IPS DF 4.7 (cell line): ENCODE data around the gene NLRP3.

Source experiments
- DNase-seq: peaks from one replicate; pipeline ENCODE4 v3.0.0-alpha.2; 2013; ENCODE audit warnings: low spot score; ENCODE audit errors: extremely low read depth

NLRP3 gene

DNA sequence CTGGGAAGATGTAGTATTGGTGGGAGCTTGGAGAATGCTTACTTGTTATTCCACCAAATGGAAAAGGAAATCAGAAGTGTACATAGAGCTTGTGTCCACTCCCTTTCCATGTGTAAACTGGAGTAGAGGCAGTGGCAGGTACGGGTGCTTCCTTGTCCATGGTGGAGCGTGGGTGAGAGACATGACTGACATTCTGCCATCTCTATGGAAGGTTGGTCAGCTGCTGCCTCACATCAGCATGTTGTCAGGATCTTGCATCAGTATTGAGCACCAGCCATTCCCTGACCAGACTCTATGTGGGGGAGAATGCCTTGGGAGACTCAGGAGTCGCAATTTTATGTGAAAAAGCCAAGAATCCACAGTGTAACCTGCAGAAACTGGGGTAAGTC lies 19.8 kb downstream of the NLRP3 start:
- no peak for DNase-seq

DNA sequence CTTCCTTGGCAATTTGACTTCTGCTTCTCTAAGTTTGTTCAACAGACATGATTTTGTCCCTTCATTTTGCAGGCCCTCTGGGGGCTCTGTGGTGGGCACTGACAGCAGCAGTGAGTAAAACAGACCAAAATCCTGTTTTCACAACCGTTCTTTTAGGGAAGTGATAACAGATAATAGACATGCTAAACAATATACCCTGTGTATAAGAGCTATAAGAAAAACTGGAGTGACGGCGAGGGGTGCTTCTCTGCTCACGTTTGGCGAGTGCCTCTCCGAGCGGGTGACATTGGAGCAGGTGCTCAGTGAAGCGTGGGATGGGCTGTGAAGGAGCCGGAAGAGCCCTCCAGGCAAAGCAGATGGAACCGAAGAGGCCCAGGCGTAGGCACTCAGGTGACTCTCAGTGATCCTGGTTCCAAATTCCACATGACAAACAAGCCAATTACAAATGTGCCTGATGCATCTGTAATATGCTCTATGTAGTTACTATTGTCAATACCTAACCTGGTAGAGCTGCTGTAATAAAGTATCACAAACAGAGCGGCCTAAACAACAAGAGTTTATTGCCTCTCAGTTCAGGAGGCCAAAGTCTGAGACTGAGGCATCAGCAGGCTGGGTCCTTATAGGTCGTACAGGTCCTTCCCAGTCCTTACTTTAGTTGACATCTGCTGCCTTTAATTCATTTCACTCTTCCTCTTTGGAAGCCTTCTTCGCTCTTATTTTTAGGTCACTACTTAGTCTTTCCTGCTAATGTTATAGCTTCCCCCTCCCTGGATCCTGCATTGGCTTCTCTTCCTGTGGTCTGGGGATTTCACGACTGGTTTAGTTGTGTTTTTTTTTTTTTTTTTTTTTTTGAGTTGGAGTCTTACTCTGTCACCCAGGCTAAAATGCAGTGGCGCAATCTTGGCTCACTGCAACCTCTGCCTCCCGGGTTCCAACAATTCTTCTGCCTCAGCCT lies 21.9 kb downstream of the NLRP3 start:
- DNase-seq: no peak

DNA sequence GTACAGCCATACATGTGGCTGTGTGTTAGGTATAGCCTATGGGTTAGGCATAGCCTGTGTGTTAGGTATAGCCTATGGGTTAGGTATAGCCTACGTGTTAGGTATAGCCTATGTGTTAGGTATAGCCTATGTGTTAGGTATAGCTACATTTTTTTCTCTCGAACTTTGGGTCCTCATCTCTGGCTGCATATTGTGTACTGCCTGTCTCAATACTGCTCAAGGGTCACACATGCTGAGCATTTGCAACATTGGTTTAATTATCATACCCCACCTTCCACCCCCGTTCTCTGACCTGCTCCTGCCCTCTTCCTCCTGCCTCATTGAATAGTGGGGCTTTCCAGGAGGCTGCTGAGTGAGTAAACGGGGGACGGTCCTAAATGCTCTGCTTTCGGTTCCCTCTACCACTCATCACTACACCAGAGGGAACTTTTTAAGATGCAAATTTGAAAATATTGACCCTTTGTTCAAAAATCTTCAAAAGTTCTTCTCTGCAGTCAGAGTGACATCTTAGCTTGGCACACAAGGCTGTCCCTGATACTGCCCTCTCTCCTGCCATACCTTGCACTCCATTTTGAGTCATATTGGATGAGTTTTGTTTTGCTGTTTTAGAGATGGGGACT lies 24.1 kb downstream of the NLRP3 start:
- DNase-seq: no peak

GRCh38 chr1:247441606-247442005 lies 25.6 kb downstream of the NLRP3 start:
- DNase-seq: no peak

DNA sequence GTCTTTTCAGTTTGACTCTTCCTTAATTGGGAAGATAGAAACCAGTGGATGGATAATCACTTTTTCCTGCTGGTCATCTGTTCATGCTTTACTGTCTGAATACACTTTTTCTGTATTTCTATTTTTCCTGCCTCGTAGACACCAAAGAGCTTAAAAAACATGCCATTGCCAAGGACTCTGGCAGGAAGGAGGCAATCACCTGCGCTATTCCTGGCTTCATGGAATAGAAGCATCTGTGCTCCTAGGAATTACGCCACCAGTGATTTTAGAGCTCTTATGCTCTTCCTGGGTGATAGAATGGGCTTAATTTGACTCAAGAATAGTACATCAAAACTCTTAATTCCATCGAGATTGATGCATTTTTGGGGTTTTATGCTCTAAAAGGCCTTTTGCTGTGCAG lies 26.2 kb downstream of the NLRP3 start:
- DNase-seq: no peak

GRCh38 chr1:247443641-247444040 lies 27.7 kb downstream of the NLRP3 start:
- DNase-seq: no peak

GRCh38 chr1:247444571-247444970 lies 28.6 kb downstream of the NLRP3 start:
- DNase-seq: no peak

DNA sequence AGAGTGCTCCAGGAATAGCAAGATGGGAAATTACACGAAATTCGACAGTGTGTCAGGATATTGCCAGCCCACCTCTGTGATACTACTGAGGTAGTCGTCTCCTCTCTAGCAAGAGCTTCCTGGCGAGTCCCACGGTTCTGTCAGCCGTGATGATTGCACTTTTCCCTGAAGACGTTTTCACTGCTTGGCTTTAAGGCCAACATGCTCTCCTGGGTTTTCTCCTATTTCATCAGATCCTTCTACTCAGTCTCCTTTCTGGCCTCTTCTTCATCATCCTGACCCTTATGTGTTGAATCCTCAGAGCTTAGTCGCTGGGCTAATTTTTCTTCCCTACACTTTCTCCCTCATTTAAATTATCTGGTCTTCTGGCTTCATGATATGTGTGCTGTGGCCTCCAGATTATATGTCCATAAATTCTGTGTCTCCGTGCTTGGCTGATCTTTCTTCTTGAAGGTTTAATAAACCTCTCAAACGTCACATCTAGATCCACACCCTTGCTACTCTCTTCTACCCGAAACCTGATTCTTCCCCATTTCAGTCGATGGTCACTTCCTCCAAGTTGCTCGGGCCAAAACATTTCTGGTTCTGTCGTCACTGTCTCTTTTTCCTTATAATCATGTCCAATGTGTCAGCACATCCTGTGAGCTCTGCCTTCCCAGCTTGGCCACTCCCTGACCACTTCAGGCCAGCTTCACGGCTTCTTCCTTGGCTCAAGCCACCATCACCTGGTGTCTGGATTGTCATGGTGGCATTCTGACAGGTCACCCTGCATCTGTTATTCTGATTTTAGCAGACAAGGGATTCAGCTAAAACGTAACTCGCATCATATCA lies 29.8 kb downstream of the NLRP3 start:
- DNase-seq: no peak

DNA sequence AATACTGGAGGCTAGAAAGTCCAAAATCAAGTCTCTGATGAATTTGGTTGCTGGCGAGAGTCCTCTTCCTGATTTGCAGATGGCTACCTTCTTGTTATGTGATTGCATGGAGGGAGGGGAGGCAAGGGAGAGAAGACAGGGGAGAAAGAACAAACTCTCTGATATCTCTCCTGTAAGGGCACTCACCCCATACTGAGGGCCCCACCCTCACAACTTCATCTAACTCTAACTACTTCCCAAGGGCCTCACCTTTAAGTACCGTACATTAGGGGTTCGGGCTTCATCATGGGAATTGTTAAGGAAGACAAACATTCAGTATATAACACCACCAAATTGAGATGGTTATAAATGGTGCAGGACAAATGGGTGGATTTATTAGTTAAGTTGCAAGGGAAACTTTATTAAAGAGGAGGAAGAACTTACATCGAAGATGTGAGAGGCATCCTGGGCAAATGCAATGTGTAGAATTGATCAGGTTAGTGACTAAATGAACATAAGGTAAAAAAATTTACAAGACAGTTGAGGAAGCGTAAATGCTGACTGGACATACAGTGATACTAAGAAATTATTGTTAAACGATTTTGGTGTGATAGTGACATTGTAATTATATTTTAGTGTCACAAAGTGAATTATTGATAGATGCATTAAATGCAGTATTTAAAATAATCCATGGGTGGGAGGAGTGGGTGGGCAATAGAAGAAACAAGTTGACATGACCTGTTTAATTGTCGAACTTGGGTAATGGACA lies 31.4 kb downstream of the NLRP3 start:
- no peak for DNase-seq

GRCh38 chr1:247448107-247448791 lies 32.3 kb downstream of the NLRP3 start:
- DNase-seq: peak; percentile 41

DNA sequence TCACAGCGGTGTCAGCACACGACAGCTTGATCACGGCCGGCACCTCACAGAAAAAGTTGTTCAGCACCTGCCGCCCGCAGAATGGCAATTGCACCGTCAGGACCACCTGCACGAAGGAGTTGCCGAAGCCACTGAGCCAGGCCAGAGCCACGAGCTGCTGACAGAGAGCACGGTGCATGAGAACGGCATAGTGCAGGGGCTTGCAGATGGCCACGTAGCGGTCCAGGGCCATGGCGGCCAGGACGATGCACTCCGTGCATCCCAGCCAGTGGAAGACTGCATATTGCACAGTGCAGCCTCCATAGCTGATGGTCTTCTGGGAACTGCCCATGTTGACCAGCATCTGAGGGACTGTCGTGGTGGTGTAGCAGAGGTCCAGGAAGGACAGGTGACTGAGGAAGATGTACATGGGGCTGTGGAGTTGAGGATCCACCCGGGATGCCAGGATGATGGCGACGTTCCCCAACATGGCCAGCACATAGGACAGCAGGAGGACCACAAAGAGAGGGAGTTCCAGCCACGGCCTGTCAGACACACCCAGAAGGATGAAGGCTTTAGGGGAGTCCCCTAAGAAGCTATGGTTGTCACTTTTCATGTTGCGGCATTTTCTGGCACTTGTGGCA lies 35.5 kb downstream of the NLRP3 start:
- DNase-seq: no peak

GRCh38 chr1:247452447-247453039 lies 36.6 kb downstream of the NLRP3 start:
- no peak for DNase-seq

DNA sequence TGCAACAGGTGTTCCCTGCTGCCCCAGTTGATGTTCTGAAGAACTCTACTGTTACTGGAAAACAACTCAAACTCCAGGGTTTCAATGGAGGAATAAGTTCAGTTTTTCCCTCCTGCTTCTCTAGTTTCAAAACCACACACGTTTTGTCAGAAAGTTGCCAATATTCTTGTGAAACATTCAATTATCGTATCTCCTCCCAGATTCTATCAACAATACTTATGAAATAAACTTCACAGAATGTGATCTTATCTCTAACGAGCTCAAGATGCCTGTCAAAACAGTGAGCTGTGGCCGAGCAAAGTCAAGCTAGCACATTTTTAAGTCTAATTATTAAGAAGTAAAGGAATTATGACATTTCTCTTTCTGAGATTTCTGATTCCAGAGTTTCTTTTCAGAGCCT lies 37.3 kb downstream of the NLRP3 start:
- no peak for DNase-seq

DNA sequence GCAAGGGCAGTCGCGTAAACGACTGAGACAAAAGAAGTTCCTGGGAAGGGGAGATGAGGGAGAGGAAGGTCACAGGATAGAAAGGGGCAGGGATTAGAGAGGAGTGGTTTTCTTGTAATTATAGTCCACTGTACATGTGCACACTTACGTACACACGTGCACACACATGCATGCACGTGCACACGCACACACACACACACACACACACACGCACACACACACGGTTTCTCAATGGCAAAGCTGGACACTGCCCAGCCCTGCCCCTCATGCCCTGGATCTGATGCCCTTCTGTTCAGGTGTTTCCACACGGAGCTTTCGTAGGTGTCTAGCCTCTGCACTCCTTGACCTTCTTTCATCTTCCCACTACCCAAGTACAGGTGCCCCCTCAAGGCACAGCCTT lies 38.0 kb downstream of the NLRP3 start:
- DNase-seq: no peak

- DNase-seq: no peak
These were observed 40.0 kb downstream of the NLRP3 start for GRCh38 chr1:247456021-247456420.

DNA sequence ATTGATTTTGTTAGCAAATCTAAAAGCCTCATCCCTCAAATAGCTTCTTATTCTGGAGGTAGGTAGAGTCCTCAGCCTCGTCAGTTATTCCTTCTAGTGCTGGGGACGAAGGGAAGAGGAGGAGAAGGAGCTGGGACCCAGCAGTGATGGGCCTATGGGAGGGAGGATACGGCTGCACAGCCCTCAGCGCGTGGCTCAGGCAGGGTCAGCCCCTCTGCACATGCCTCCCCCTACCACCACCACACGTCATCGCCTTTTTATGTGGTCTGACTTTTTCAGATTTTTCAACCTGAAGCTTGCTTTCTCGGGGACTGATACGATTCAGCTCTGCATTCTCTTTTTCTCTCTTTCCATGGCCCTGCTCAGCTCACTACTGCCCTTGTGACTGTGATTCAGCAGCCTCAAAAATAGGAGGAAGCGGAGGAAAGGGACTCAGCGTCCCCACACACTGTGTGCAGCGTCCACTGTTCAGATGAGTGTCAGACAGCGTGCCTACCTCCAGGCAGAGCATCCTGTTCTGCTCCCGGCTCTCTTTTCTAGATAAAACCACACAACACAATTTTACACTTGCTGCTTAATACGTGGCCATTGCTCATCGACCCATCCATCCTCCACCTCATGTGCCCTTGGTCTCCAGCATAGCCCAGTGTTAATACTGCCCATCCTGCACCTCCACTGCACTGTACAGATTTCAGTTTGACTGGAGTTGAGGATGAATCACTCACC lies 41.1 kb downstream of the NLRP3 start:
- no peak for DNase-seq

DNA sequence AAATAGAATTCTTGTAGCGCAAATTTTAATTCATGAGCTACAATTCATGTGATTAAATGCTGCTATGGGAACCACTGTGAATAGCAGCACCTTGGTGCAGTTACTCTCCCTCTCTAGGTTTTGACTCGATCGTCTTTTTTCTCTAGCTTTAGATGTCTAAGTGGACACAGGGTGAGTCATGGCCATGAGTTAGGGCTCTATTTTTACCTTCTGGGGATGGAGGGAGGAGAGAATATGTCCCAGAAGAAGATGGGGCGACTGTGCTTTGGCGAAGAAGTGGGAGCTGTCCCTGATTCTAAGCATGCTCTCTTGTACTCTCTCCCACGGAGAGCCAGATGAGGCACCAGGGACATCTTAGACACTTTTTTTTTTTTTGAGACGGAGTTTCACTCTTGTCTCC lies 43.5 kb downstream of the NLRP3 start:
- DNase-seq: no peak

- no peak for DNase-seq
These were observed 49.8 kb downstream of the NLRP3 start for GRCh38 chr1:247465796-247466195.

DNA sequence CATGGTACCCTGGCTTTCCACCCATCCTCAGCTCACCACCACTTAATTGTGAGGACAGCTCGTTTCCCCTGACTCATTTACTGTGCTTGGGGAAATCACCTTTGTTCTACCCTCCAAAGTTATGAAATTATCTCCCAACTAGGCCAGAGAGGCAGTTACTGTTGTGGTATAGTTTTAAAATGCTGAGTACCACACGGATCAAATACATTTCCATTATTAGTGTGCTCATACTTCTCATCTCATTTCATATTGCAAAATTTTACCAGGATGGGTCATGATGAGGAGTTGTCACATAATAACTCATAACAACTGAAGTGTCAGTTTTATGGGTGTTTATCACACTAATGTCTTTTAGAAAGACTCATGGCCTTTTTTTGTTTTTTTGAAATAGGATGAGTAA lies 51.2 kb downstream of the NLRP3 start:
- DNase-seq: no peak
